HEK293 (cell line): ENCODE data around the gene CEP68.
A peak's percentile ranks its signal among the peaks of the same experiment; 100 is the strongest.

Experiments used
- CTCF ChIA-PET: fragments of 350-600 bp; formaldehyde crosslinking; extraction: SDS; loops from one replicate; lab custom pipeline; 2021; ENCODE audit warnings: antibody characterized with exemption; lab: Yijun Ruan, JAX
- POLR2A ChIA-PET: fragments of 300-600 bp; formaldehyde crosslinking; extraction: SDS; loops from one replicate; lab custom pipeline; 2020; ENCODE audit warnings: antibody characterized with exemption, inconsistent platforms; lab: Yijun Ruan, JAX
- H3K27ac ChIP-seq: fragments of 200-500 bp; sonication (Bioruptor generic); 2 replicates; pipeline ENCODE4 v1.5.1; 2014; ENCODE audit warnings: low read depth, low read length, control low read depth, inconsistent platforms; ENCODE audit errors: extremely low read depth
- H3K36me3 ChIP-seq, 2 experiments: fragments of 200-500 bp in 1 of 2; sonication (Bioruptor generic) in 1 of 2; 1 replicate in 1 of 2; 2 replicates in 1 of 2; pipeline ENCODE4 v1.5.1; 2014 to 2017; ENCODE audit warnings: inconsistent platforms in 2 of 2, low read length in 2 of 2; ENCODE audit not compliant: control insufficient read depth in 2 of 2, insufficient read depth in 1 of 2
- H3K4me1 ChIP-seq: fragments of 200-500 bp; sonication (Bioruptor generic); 2 replicates; pipeline ENCODE4 v1.5.1; 2014; ENCODE audit warnings: mild to moderate bottlenecking, low read length, inconsistent platforms; ENCODE audit not compliant: control insufficient read depth, insufficient read depth
- H3K4me3 ChIP-seq: 2 replicates; pipeline ENCODE4 v1.5.1; 2011; ENCODE audit warnings: low read depth, mild to moderate bottlenecking, control low read depth, low read length, moderate library complexity
- H3K9me3 ChIP-seq: fragments of 200-500 bp; sonication (Bioruptor generic); 2 replicates; pipeline ENCODE4 v1.5.1; 2014; ENCODE audit warnings: low read depth, low read length, inconsistent platforms; ENCODE audit not compliant: control insufficient read depth, insufficient read depth
- ELK4 ChIP-seq: IDR thresholded peaks from 2 replicates; pipeline ENCODE4 v1.6.1; 2011; ENCODE audit warnings: mild to moderate bottlenecking, low read depth, low read length, borderline replicate concordance
- GFI1B ChIP-seq: fragments of 450-650 bp; formaldehyde crosslinking; IDR thresholded peaks from 2 replicates; pipeline ENCODE4 v1.5.1; 2016; ENCODE audit warnings: missing biosample characterization, missing genetic modification characterization
- MEIS1 ChIP-seq: sonication (generic); formaldehyde crosslinking; IDR thresholded peaks from 2 replicates; pipeline ENCODE4 v1.8.1; 2022; ENCODE audit warnings: missing genetic modification reagents, mild to moderate bottlenecking, borderline replicate concordance
- OVOL3 ChIP-seq: fragments of 450-650 bp; formaldehyde crosslinking; IDR thresholded peaks from 2 replicates; pipeline ENCODE4 v1.5.1; 2016; ENCODE audit warnings: missing biosample characterization, missing genetic modification characterization
- SP2 ChIP-seq: fragments of 450-650 bp; formaldehyde crosslinking; IDR thresholded peaks from 2 replicates; pipeline ENCODE4 v1.5.1; 2016; ENCODE audit warnings: missing biosample characterization, missing genetic modification characterization
- TSHZ1 ChIP-seq: fragments of 450-650 bp; formaldehyde crosslinking; IDR thresholded peaks from 2 replicates; pipeline ENCODE4 v1.5.1; 2016; ENCODE audit warnings: missing biosample characterization, missing genetic modification characterization, borderline replicate concordance
- ZBTB11 ChIP-seq: fragments of 450-650 bp; formaldehyde crosslinking; conservative IDR thresholded peaks from 2 replicates; pipeline ENCODE4 v1.5.1; 2016; ENCODE audit warnings: low read depth, missing biosample characterization, missing genetic modification characterization
- ZEB2 ChIP-seq: fragments of 450-650 bp; formaldehyde crosslinking; IDR thresholded peaks from 2 replicates; pipeline ENCODE4 v1.5.1; 2016; ENCODE audit warnings: missing biosample characterization, missing genetic modification characterization
- ZNF132 ChIP-seq: fragments of 450-650 bp; formaldehyde crosslinking; IDR thresholded peaks from 2 replicates; pipeline ENCODE4 v1.5.1; 2017; ENCODE audit warnings: missing biosample characterization, missing genetic modification characterization, borderline replicate concordance
- ZNF19 ChIP-seq: fragments of 450-650 bp; formaldehyde crosslinking; IDR thresholded peaks from 2 replicates; pipeline ENCODE4; 2016; ENCODE audit warnings: missing biosample characterization, missing genetic modification characterization, low read depth
- ZNF239 ChIP-seq: fragments of 450-650 bp; formaldehyde crosslinking; IDR thresholded peaks from 2 replicates; pipeline ENCODE4 v1.5.1; 2016; ENCODE audit warnings: missing biosample characterization, missing genetic modification characterization
- ZNF248 ChIP-seq: fragments of 450-650 bp; formaldehyde crosslinking; IDR thresholded peaks from 2 replicates; pipeline ENCODE4 v1.5.1; 2017; ENCODE audit warnings: missing biosample characterization, missing genetic modification characterization
- ZNF280D ChIP-seq: fragments of 450-650 bp; formaldehyde crosslinking; IDR thresholded peaks from 2 replicates; pipeline ENCODE4 v1.5.1; 2016; ENCODE audit warnings: missing biosample characterization, missing genetic modification characterization
- ZNF416 ChIP-seq: fragments of 450-650 bp; formaldehyde crosslinking; IDR thresholded peaks from 2 replicates; pipeline ENCODE4 v1.5.1; 2016; ENCODE audit warnings: missing biosample characterization, missing genetic modification characterization
- ZNF513 ChIP-seq: fragments of 450-650 bp; IDR thresholded peaks from 2 replicates; pipeline ENCODE4 v1.5.1; 2018; ENCODE audit warnings: missing biosample characterization, missing genetic modification characterization
- ZNF558 ChIP-seq: fragments of 450-650 bp; formaldehyde crosslinking; IDR thresholded peaks from 2 replicates; pipeline ENCODE4 v1.5.1; 2016; ENCODE audit warnings: missing biosample characterization, missing genetic modification characterization
- ZNF571 ChIP-seq: fragments of 450-650 bp; formaldehyde crosslinking; IDR thresholded peaks from 2 replicates; pipeline ENCODE4 v1.5.0; 2017; ENCODE audit warnings: missing biosample characterization, missing genetic modification characterization
- ZNF776 ChIP-seq: fragments of 450-650 bp; formaldehyde crosslinking; IDR thresholded peaks from 2 replicates; pipeline ENCODE4 v1.5.0; 2017; ENCODE audit warnings: missing biosample characterization, missing genetic modification characterization, borderline replicate concordance
- ZSCAN18 ChIP-seq: fragments of 450-650 bp; formaldehyde crosslinking; IDR thresholded peaks from 2 replicates; pipeline ENCODE4 v1.5.1; 2016; ENCODE audit warnings: missing biosample characterization, missing genetic modification characterization
- ZSCAN30 ChIP-seq: fragments of 450-650 bp; IDR thresholded peaks from 2 replicates; pipeline ENCODE4 v1.5.1; 2018; ENCODE audit warnings: missing biosample characterization, mild to moderate bottlenecking, missing genetic modification characterization, moderate library complexity

The CEP68 gene

GRCh38 chr2:65056215-65057053 lies at the start of gene CEP68:
Gene CEP68 (plus strand): TSS chr2:65056416. CDS start chr2:65069445, 13,029 bp downstream.
- H3K9me3 ChIP-seq: no peaks in the 10 kb centered on the region
- H3K4me3 ChIP-seq: peak within 1 kb of the TSS; percentile 67
- peaks cover 0 to 2% of the 10 kb centered on the region in 2 experiments; a peak in 1 of 3 replicates for H3K36me3 ChIP-seq
- ChIA-PET POLR2A (interaction anchor here (0.6 to 2.5 kb wide), 18 partner anchors 9 to 974 kb away, joined by 3 to 35 read pairs (median 4); partner anchors contain the start of genes ACTR2, AFTPH and RAB1A), CTCF (interaction anchor here (0.5 to 1.9 kb wide), 8 partner anchors 8 to 567 kb away, joined by 3 to 9 read pairs (median 4); no protein-coding TSS in a partner anchor)
- H3K27ac ChIP-seq: peak within 1 kb of the TSS; percentile 81; the same call in 1 of the 2 replicates
- H3K4me1 ChIP-seq: peaks cover 8% of the 10 kb centered on the region; the same call in 1 of the 2 replicates
- TF ChIP-seq MEIS1 (CRISPR knock-in tag): peak; percentile 14; the same call in 1 of the 2 replicates
- TF ChIP-seq ZNF239: no peak
- no peak for TF ChIP-seq ZNF416 (tag by site-specific recombination)
- no peak for TF ChIP-seq ZEB2
- TF ChIP-seq ZNF513 (tag by site-specific recombination): no peak; the same call in 1 of the 2 replicates
- peak; percentile 98 for TF ChIP-seq SP2 (tag by site-specific recombination)
- no peak for TF ChIP-seq ZNF558
- no peak for TF ChIP-seq TSHZ1 (tag by site-specific recombination)
- no peak for TF ChIP-seq GFI1B
- no peak for TF ChIP-seq ZSCAN18 (tag by site-specific recombination)
- no peak for TF ChIP-seq ZNF132 (tag by site-specific recombination)
- no peak for TF ChIP-seq ZNF248 (tag by site-specific recombination)
- TF ChIP-seq ZBTB11 (tag by site-specific recombination): no peak
- no peak for TF ChIP-seq ZNF280D (tag by site-specific recombination)
- TF ChIP-seq ZNF19 (tag by site-specific recombination): no peak
- no peak for TF ChIP-seq OVOL3 (tag by site-specific recombination)
- TF ChIP-seq ZNF571 (tag by site-specific recombination): no peak
- no peak for TF ChIP-seq ELK4
- TF ChIP-seq ZNF776 (tag by site-specific recombination): no peak
- peak; percentile 64; the same call in 1 of the 2 replicates for TF ChIP-seq ZSCAN30 (tag by site-specific recombination)
